Activated CD4-positive, alpha-beta T cell treated with anti-CD3 and anti-CD28 coated beads, Interleukin-2, amount 50 U/mL, for 24 hours (primary cell): ENCODE data around the gene RIOK1.
"Not testable (repeated sequence)": the region's sequence is repeated elsewhere in the genome, so short reads cannot be mapped to it uniquely, and the experiment has no call there.

Experiments used
- DNase-seq, 2 donors: peaks; one replicate each; pipeline ENCODE4 v3.0.0-alpha.2; 2020; ENCODE audit warnings: low read depth in 1 of 2, low spot score in 1 of 2

Gene RIOK1

GRCh38 chr6:7389451-7390225, at the start of gene RIOK1, which contains the start of gene CAGE1:
Gene RIOK1 (plus strand): TSS chr6:7389808. CDS start chr6:7390003, 195 bp downstream.
Gene CAGE1 (minus strand): TSS chr6:7389742. CDS start chr6:7387173, 2,569 bp downstream.
- peak; percentile 91 to 95 for DNase-seq

GRCh38 chr6:7341271-7341670, 48.3 kb upstream of the RIOK1 start:
- no peak for DNase-seq

- DNase-seq: no peak
Observed at GRCh38 chr6:7341989-7342742, 47.4 kb upstream of the RIOK1 start.

GRCh38 chr6:7343546-7344475, 45.8 kb upstream of the RIOK1 start:
- no peak for DNase-seq

- DNase-seq: not testable (repeated sequence)
Observed at GRCh38 chr6:7344773-7345450, 44.7 kb upstream of the RIOK1 start.

DNA sequence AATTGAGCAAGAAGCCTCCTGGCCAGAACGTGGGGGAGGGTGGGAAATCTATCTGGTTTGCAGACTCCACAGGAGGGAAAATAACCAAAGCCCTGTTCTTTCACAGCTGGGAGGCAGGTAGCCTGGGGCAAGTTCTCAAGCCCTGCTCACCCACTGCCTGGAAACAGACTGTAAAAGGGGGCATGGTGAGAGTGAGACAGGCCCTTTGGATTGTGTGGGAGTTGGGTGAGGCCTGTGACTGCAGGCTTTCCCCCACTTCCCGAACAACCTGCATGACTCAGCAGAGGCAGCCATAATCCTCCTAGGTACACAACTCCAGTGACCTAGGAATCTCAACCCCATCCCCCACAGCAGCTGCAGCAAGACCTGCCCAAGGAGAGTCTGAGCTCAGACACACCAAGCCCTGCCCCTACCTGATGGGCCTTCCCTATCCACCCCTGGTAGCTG, 42.0 kb upstream of the RIOK1 start:
- not testable (repeated sequence) for DNase-seq

DNA sequence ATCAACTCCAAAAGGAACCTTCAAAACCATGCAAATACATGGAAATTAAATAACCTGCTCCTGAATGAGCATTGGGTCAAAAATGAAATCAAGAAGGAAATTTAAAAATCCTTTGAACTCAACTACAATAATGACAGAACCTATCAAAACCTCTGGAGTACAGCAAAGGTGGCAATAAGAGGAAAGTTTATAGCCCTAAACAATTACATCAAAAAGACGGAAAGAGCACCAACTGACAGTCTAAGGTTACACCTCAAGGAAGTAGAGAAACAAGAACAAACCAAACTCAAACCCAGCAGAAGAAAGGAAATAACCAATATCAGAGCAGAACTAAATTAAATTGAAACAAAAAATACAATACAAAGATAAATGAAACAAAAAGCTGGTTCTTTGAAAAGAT, 39.0 kb upstream of the RIOK1 start:
- not testable (repeated sequence) for DNase-seq

GRCh38 chr6:7351916-7352315, 37.7 kb upstream of the RIOK1 start:
- DNase-seq: not testable (repeated sequence)

DNA sequence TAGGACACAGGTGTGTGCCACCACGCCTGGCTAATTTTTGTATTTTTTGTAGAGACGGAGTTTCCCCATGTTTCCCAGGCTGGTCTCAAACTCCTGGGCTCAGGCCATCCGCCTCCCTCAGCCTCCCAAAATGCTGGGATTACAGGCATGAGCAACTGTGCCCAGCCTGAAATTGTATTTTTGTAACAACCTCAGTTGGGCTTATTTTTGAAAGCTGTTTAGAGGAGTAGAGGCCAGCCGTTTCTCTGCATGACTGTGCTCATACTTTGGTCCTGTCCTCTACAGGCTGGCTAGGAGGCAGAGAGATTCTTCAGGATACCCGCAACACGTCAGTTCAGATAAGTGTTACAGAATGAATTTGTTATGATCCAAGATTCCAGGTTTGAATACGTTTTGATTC, 22.2 kb upstream of the RIOK1 start:
- no peak for DNase-seq

DNA sequence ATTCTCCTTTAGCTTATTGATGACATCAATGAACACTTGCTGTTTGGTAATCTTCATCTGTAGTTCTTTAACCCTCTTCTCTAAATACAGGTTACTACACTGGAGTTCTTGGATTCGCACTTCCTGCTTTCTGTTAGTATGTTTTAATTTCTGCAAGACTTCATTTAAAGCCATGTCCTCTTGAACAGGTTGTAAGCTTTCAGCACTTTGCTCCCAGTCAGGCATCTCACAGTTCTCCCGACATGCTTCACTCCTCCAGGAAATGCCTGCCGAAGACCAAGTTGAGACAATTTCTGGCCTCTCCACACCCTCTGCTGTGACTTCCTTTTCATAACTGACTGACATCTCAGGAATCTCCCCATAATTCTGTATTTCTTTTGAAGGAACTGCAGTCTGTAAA, 15.9 kb upstream of the RIOK1 start:
- DNase-seq: no peak

DNA sequence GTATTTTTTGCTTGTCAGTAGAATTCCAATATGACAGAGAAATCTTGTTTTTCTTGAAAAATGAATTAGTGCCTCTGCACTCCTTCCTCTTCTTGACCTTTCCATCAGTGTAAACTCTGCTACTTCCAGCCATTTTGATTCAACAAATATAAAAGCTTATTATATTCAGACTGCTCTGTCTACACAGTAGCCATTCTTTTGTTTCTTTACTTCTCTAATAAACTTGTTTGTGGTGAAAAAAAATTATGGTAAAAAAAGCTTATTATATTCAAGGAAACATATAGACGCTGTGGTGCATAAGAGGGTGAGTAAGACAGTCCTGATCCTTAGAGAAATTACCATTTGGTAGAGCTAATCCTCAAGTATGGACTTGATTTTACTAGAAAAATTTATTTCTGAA, 11.6 kb upstream of the RIOK1 start:
- DNase-seq: no peak

- DNase-seq: no peak
Observed at GRCh38 chr6:7378740-7379139, 10.9 kb upstream of the RIOK1 start.

- no peak for DNase-seq
Observed at GRCh38 chr6:7381092-7381491, 8.5 kb upstream of the RIOK1 start.

DNA sequence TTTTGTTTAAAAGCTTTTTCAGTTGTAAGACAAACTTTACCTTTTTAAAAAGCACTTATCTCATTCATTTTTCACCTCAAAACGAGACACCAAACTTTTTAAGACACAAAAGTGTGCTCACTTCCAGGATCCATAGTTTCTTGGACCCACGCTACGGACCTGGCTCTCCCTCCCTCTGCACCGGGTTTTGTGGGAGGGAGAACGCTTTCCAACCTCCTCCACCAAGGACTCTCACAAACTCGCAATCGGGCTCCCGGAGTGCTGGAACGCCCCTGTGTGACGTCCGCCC, 502 bp upstream of the RIOK1 start:
- no peak for DNase-seq

- no peak for DNase-seq
Observed at GRCh38 chr6:7390226-7390878, 744 bp downstream of the RIOK1 start.

DNA sequence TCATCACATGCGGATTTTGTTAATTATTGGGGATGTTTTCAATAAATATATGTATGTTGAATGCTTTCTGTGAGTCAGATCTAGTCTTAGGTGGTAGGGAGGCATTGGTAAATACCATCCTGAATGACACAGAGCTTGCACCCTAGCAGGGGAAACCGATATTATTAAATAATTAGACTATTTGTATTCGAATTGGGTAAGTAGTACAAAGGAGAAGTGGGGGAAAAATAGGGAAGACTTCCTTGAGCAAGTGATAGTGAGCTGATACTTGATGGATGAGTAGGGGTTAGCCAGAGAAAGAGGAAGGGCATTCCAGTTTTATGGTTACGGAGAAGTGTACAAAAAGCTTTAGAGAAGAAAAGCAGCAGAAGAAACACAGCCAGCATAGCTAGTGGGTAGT, 1.5 kb downstream of the RIOK1 start:
- no peak for DNase-seq

- DNase-seq: no peak
Observed at GRCh38 chr6:7392402-7392801, 2.8 kb downstream of the RIOK1 start.

- no peak for DNase-seq
Observed at GRCh38 chr6:7401075-7401474, 11.5 kb downstream of the RIOK1 start.

DNA sequence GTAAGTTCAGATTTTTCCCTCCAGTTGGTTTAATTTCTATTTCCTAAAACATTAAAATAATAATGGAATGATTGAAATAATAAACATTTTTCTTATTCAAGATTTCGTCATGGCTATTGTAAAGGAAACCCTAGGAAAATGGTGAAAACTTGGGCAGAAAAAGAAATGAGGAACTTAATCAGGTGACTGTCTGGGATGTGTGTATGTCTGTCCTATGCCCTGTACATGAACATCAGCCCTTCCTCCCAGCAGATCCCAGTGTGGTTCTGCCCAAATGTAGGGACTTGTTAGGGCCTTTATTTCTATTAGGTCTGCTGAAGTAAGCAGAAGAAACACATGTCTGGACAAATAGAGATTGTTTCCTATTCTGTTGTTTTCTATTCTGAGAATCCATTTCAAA, 13.1 kb downstream of the RIOK1 start:
- DNase-seq: no peak

- no peak for DNase-seq
Observed at GRCh38 chr6:7404546-7404945, 14.9 kb downstream of the RIOK1 start.
